ENCODE measurements around the gene MAST4. TPM values are rescaled to one million over a fixed set of nuclear protein-coding genes. Genes with fewer than 3 reads are reported as not detected.

Gene MAST4
- total and polyA plus RNA-seq, 2 of the 13 experiments (the other 11 are each of a cell fraction or from before 2014, with no cell fraction given) = 3.4 to 3.7 TPM

GRCh38 chr5:67003935-67004729 lies 407.9 kb downstream of the MAST4 start (continued):
- TF ChIP-seq SMC3 (IDR thresholded peaks at IDR 0.05; ENCODE audit: low read length) = no peak
- TF ChIP-seq TBP (CRISPR knock-in tag; IDR thresholded peaks at IDR 0.05) = no peak
- TF ChIP-seq SETDB1 (CRISPR knock-in tag; IDR thresholded peaks at IDR 0.05; ENCODE audit: borderline replicate concordance) = no peak
- no peak for TF ChIP-seq MEIS1 (CRISPR knock-in tag; IDR thresholded peaks at IDR 0.05; ENCODE audit: borderline replicate concordance)
- no peak for TF ChIP-seq GLMP (CRISPR knock-in tag; IDR thresholded peaks at IDR 0.05; ENCODE audit: borderline replicate concordance)
- TF ChIP-seq ZNF687 (CRISPR knock-in tag; IDR thresholded peaks at IDR 0.05) = peak; percentile 87
- no peak for TF ChIP-seq ZBTB7A (CRISPR knock-in tag; IDR thresholded peaks at IDR 0.05)
- no peak for TF ChIP-seq PPARG (CRISPR knock-in tag; conservative IDR thresholded peaks at IDR 0.05)
- TF ChIP-seq ZNF850 (CRISPR knock-in tag; conservative IDR thresholded peaks at IDR 0.05) = no peak
- peak; percentile 46; the same call in 1 of the 2 replicates for TF ChIP-seq ATF7-NPFF (CRISPR knock-in tag; IDR thresholded peaks at IDR 0.05; ENCODE audit: low read depth)
- TF ChIP-seq AFF4 (CRISPR knock-in tag; IDR thresholded peaks at IDR 0.05) = 0 out of 2 replicates have a peak, but pooled peaks have one; percentile 1
- TF ChIP-seq ZNF646 (CRISPR knock-in tag; IDR thresholded peaks at IDR 0.05) = no peak

All from HepG2 (cell line).